Measurements from ENCODE around the gene EYA2.

EYA2 gene

DNA sequence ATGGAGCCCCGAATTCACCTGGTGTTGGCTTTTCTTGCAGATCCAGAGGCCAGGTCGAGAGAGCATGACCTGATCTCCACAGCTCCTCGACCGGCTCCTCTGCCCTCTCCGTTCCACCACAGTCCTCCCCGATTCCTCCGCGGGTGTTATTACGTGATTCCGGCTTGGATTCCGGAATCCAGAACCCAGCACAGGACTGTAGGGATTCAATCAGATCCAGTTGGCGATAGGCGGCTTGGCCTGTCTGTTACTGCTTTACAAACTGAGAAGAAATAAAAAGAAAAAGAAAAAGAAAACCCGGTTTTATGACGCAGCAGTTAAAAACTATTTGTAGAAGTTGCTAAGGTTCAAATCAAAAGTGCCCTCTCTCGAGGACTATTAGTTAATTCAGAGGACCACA is 222.7 kb downstream of the EYA2 start:
- Histone ChIP-seq H2BK12ac (ENCODE audit: low read length) (no peak overlapping the region), H3K9me3 (replicated peaks in 1 of 2; ENCODE audit: control insufficient read depth in 2 of 2, insufficient read depth in 1 of 2, low read depth in 1 of 2, low read length in 2 of 2) (no peaks in the 10 kb centered on the region), H2BK120ac (ENCODE audit: low read depth, low read length) (no peak overlapping the region), H3K27ac (replicated peaks; ENCODE audit: low read length) (peak overlapping the region; percentile 46), H4K91ac (ENCODE audit: low read depth, low read length, poor library complexity) (no peak overlapping the region), H3K4me2 (ENCODE audit: insufficient read depth, low read length, poor library complexity, severe bottlenecking) (no peak overlapping the region), H3K27me3 (ENCODE audit: control insufficient read depth in 3 of 3, insufficient read depth in 3 of 3, low read depth in 1 of 3, low read length in 3 of 3) (peaks cover 0 to 23% (median 0%) of the 10 kb centered on the region in 3 experiments), H3K18ac (ENCODE audit: low read length) (peak overlapping the region; percentile 73), H3K79me1 (ENCODE audit: low read depth, low read length) (no peaks in the 10 kb centered on the region), H3K4ac (ENCODE audit: low read length) (no peak overlapping the region), H2AFZ (ENCODE audit: low read length) (no peak overlapping the region), H3K23ac (ENCODE audit: low read depth, low read length, poor library complexity) (no peak overlapping the region), H3K9ac (ENCODE audit: low read depth, low read length, poor library complexity) (no peak overlapping the region), H4K8ac (ENCODE audit: low read depth, low read length) (no peak overlapping the region), H3K4me3 (ENCODE audit: low read length in 2 of 2) (no peak overlapping the region), H3K14ac (ENCODE audit: low read length) (no peak overlapping the region), H2BK5ac (ENCODE audit: low read length) (no peak overlapping the region), H2AK5ac (ENCODE audit: low read depth, low read length) (peak overlapping the region; percentile 48), H3K36me3 (replicated peaks in 1 of 2; ENCODE audit: control insufficient read depth in 2 of 2, insufficient read depth in 2 of 2, low read length in 2 of 2) (no peaks in the 10 kb centered on the region), H2BK15ac (ENCODE audit: low read length) (no peak overlapping the region), H3K4me1 (ENCODE audit: control insufficient read depth in 2 of 2, insufficient read depth in 1 of 2, low read depth in 1 of 2, low read length in 2 of 2) (peaks cover 0 to 14% of the 10 kb centered on the region in 2 donors)
- no peak for DNase-seq (ENCODE audit: low spot score)
- no CpG with 5 or more reads among the region's 16 CpGs for WGBS, 2 donors (ENCODE audit: extremely low coverage in 2 of 2, insufficient read length in 2 of 2, insufficient replicate concordance in 1 of 2)

GRCh38 chr20:47117773-47118172 is 223.1 kb downstream of the EYA2 start:
- no peak overlapping the region for H3K4me3 ChIP-seq (ENCODE audit: low read length in 2 of 2)
- no peak overlapping the region for H3K18ac ChIP-seq (ENCODE audit: low read length)
- no peak overlapping the region for H3K4ac ChIP-seq (ENCODE audit: low read length)
- H3K4me1 ChIP-seq (ENCODE audit: control insufficient read depth in 2 of 2, insufficient read depth in 1 of 2, low read depth in 1 of 2, low read length in 2 of 2) = peaks cover 0 to 14% of the 10 kb centered on the region in 2 donors
- no peak overlapping the region for H2AFZ ChIP-seq (ENCODE audit: low read length)
- H2BK5ac ChIP-seq (ENCODE audit: low read length) = no peak overlapping the region
- H3K9ac ChIP-seq (ENCODE audit: low read depth, low read length, poor library complexity) = no peak overlapping the region
- H4K91ac ChIP-seq (ENCODE audit: low read depth, low read length, poor library complexity) = no peak overlapping the region
- H3K4me2 ChIP-seq (ENCODE audit: insufficient read depth, low read length, poor library complexity, severe bottlenecking) = no peak overlapping the region
- no peaks in the 10 kb centered on the region for H3K36me3 ChIP-seq (replicated peaks in 1 of 2; ENCODE audit: control insufficient read depth in 2 of 2, insufficient read depth in 2 of 2, low read length in 2 of 2)
- H3K14ac ChIP-seq (ENCODE audit: low read length) = no peak overlapping the region
- no peak overlapping the region for H3K23ac ChIP-seq (ENCODE audit: low read depth, low read length, poor library complexity)
- no peak overlapping the region for H2AK5ac ChIP-seq (ENCODE audit: low read depth, low read length)
- H3K27ac ChIP-seq (replicated peaks; ENCODE audit: low read length) = peak overlapping the region; percentile 46
- no peak overlapping the region for H4K8ac ChIP-seq (ENCODE audit: low read depth, low read length)
- H3K9me3 ChIP-seq (replicated peaks in 1 of 2; ENCODE audit: control insufficient read depth in 2 of 2, insufficient read depth in 1 of 2, low read depth in 1 of 2, low read length in 2 of 2) = no peaks in the 10 kb centered on the region
- peaks cover 0 to 23% (median 0%) of the 10 kb centered on the region in 3 experiments for H3K27me3 ChIP-seq (ENCODE audit: control insufficient read depth in 3 of 3, insufficient read depth in 3 of 3, low read depth in 1 of 3, low read length in 3 of 3)
- no peak overlapping the region for H2BK120ac ChIP-seq (ENCODE audit: low read depth, low read length)
- H2BK12ac ChIP-seq (ENCODE audit: low read length) = no peak overlapping the region
- no peak for DNase-seq (ENCODE audit: low spot score)
- WGBS, 2 donors (ENCODE audit: extremely low coverage in 2 of 2, insufficient read length in 2 of 2, insufficient replicate concordance in 1 of 2) = no CpG with 5 or more reads among the region's 4 CpGs
- no peaks in the 10 kb centered on the region for H3K79me1 ChIP-seq (ENCODE audit: low read depth, low read length)
- H2BK15ac ChIP-seq (ENCODE audit: low read length) = no peak overlapping the region

DNA sequence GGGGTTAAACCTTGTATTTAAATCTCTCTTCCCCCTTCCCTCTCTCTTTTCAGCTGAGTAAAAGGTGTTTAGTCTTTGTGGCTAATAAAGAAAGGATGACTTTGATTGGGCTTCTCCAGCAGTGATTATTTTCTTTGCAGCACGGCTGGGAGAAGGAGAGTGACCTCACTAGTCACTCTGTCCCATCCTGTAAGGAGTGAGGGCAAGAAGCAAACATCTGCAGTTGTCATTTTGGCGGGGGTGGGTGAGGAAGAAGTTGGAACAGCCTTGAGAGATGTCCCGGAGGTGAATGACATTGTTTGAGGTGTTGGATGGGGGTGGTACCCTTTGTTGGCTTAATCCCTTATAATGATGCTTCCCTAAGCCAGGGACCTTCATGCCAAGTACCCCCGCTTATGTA is 223.6 kb downstream of the EYA2 start:
- H2AFZ ChIP-seq (ENCODE audit: low read length) = no peak overlapping the region
- H3K9me3 ChIP-seq (replicated peaks in 1 of 2; ENCODE audit: control insufficient read depth in 2 of 2, insufficient read depth in 1 of 2, low read depth in 1 of 2, low read length in 2 of 2) = no peaks in the 10 kb centered on the region
- H4K8ac ChIP-seq (ENCODE audit: low read depth, low read length) = no peak overlapping the region
- peaks cover 0 to 23% (median 0%) of the 10 kb centered on the region in 3 experiments for H3K27me3 ChIP-seq (ENCODE audit: control insufficient read depth in 3 of 3, insufficient read depth in 3 of 3, low read depth in 1 of 3, low read length in 3 of 3)
- no peak overlapping the region for H2BK12ac ChIP-seq (ENCODE audit: low read length)
- no peak overlapping the region for H2BK120ac ChIP-seq (ENCODE audit: low read depth, low read length)
- H3K4me2 ChIP-seq (ENCODE audit: insufficient read depth, low read length, poor library complexity, severe bottlenecking) = no peak overlapping the region
- H2BK15ac ChIP-seq (ENCODE audit: low read length) = no peak overlapping the region
- no peaks in the 10 kb centered on the region for H3K36me3 ChIP-seq (replicated peaks in 1 of 2; ENCODE audit: control insufficient read depth in 2 of 2, insufficient read depth in 2 of 2, low read length in 2 of 2)
- H2BK5ac ChIP-seq (ENCODE audit: low read length) = no peak overlapping the region
- no peak overlapping the region for H3K9ac ChIP-seq (ENCODE audit: low read depth, low read length, poor library complexity)
- H3K27ac ChIP-seq (replicated peaks; ENCODE audit: low read length) = peak overlapping the region; percentile 71
- WGBS, 2 donors (ENCODE audit: extremely low coverage in 2 of 2, insufficient read length in 2 of 2, insufficient replicate concordance in 1 of 2) = no CpG with 5 or more reads among the region's 4 CpGs
- no peak overlapping the region for H3K23ac ChIP-seq (ENCODE audit: low read depth, low read length, poor library complexity)
- no peaks in the 10 kb centered on the region for H3K79me1 ChIP-seq (ENCODE audit: low read depth, low read length)
- no peak overlapping the region for H3K18ac ChIP-seq (ENCODE audit: low read length)
- H3K4me1 ChIP-seq (ENCODE audit: control insufficient read depth in 2 of 2, insufficient read depth in 1 of 2, low read depth in 1 of 2, low read length in 2 of 2) = peaks cover 0 to 14% of the 10 kb centered on the region in 2 donors
- H3K4ac ChIP-seq (ENCODE audit: low read length) = no peak overlapping the region
- DNase-seq (ENCODE audit: low spot score) = peak; percentile 41
- H2AK5ac ChIP-seq (ENCODE audit: low read depth, low read length) = no peak overlapping the region
- no peak overlapping the region for H3K4me3 ChIP-seq (ENCODE audit: low read length in 2 of 2)
- H4K91ac ChIP-seq (ENCODE audit: low read depth, low read length, poor library complexity) = no peak overlapping the region
- H3K14ac ChIP-seq (ENCODE audit: low read length) = no peak overlapping the region

- WGBS, 2 donors (ENCODE audit: extremely low coverage in 2 of 2, insufficient read length in 2 of 2, insufficient replicate concordance in 1 of 2) = no CpG with 5 or more reads among the region's 7 CpGs
- no peak for DNase-seq (ENCODE audit: low spot score)
These were observed 224.0 kb downstream of the EYA2 start for GRCh38 chr20:47118641-47119040.

More at GRCh38 chr20:47118641-47119040, 224.0 kb downstream of the EYA2 start:
- no peak overlapping the region for H2AK5ac ChIP-seq (ENCODE audit: low read depth, low read length)
- H3K9me3 ChIP-seq (replicated peaks in 1 of 2; ENCODE audit: control insufficient read depth in 2 of 2, insufficient read depth in 1 of 2, low read depth in 1 of 2, low read length in 2 of 2) = no peaks in the 10 kb centered on the region
- no peak overlapping the region for H3K14ac ChIP-seq (ENCODE audit: low read length)
- H2BK120ac ChIP-seq (ENCODE audit: low read depth, low read length) = no peak overlapping the region
- no peak overlapping the region for H3K18ac ChIP-seq (ENCODE audit: low read length)
- H2BK5ac ChIP-seq (ENCODE audit: low read length) = no peak overlapping the region
- no peak overlapping the region for H2BK15ac ChIP-seq (ENCODE audit: low read length)
- no peaks in the 10 kb centered on the region for H3K79me1 ChIP-seq (ENCODE audit: low read depth, low read length)
- H2BK12ac ChIP-seq (ENCODE audit: low read length) = no peak overlapping the region
- H3K4ac ChIP-seq (ENCODE audit: low read length) = no peak overlapping the region
- H3K4me2 ChIP-seq (ENCODE audit: insufficient read depth, low read length, poor library complexity, severe bottlenecking) = no peak overlapping the region
- H3K4me1 ChIP-seq (ENCODE audit: control insufficient read depth in 2 of 2, insufficient read depth in 1 of 2, low read depth in 1 of 2, low read length in 2 of 2) = peaks cover 0 to 14% of the 10 kb centered on the region in 2 donors
- no peak overlapping the region for H2AFZ ChIP-seq (ENCODE audit: low read length)
- H3K9ac ChIP-seq (ENCODE audit: low read depth, low read length, poor library complexity) = no peak overlapping the region
- no peaks in the 10 kb centered on the region for H3K36me3 ChIP-seq (replicated peaks in 1 of 2; ENCODE audit: control insufficient read depth in 2 of 2, insufficient read depth in 2 of 2, low read length in 2 of 2)
- H3K27me3 ChIP-seq (ENCODE audit: control insufficient read depth in 3 of 3, insufficient read depth in 3 of 3, low read depth in 1 of 3, low read length in 3 of 3) = peaks cover 0 to 23% (median 0%) of the 10 kb centered on the region in 3 experiments
- H3K23ac ChIP-seq (ENCODE audit: low read depth, low read length, poor library complexity) = no peak overlapping the region
- H3K4me3 ChIP-seq (ENCODE audit: low read length in 2 of 2) = no peak overlapping the region
- H4K8ac ChIP-seq (ENCODE audit: low read depth, low read length) = no peak overlapping the region
- peak overlapping the region; percentile 71 for H3K27ac ChIP-seq (replicated peaks; ENCODE audit: low read length)
- no peak overlapping the region for H4K91ac ChIP-seq (ENCODE audit: low read depth, low read length, poor library complexity)

All from neuronal stem cell (in vitro differentiated cells).